ENCODE data around the gene DCPS.

DNA sequence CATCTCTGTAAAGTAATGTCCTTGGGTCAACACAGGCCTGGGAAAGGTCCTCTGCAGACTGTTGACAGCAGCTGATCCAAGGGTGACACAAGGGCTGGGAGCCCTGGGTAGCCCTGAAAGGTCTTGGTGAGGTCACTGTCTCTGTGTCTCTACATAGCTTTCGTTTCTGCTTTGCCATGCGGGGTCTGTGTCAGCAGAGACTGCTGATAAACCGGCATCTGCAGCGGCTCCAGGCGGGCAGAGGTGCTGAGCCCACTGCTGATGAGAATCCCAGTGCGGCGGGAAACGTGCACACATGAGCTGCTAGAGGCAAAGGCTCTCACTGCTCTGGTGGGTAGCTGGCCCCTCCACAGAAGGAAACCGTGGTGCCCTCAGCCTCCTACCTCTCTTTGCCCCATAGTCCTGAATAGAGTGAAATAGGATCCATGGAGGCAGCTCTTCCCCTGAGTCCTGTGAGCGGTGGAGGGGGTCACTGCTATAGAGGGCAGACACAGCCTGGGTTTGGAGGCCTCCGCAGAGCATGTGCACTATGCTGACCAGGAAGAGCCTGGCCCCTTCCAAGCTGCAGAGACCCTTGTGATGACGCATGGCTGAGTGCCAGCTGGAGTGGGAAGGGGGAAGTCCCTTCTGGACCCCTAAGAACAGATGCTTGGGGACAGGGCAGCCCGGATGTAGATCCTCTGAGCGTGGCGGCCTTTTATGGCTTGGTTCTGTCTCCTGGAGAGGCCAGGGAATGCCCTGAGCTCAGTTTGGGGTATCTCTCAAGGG is 33.8 kb downstream of the DCPS start:
- TF ChIP-seq EZH2phosphoT487 (IDR thresholded peaks at IDR 0.05; ENCODE audit: insufficient read depth, low read depth) (no peak), EZH2 (IDR thresholded peaks at IDR 0.05; ENCODE audit: insufficient read depth, poor library complexity, severe bottlenecking) (no peak)
